ENCODE measurements around the gene CHD2. TPM values are rescaled to one million over a fixed set of nuclear protein-coding genes. Genes with fewer than 3 reads are reported as not detected.

CHD2 gene
- total RNA-seq, 1 experiment from 2014 or later = 35.0 TPM

GRCh38 chr15:92959219-92959618 is 59.1 kb downstream of the CHD2 start:
- no peak for DNase-seq (ENCODE audit: low read depth)

- DNase-seq (ENCODE audit: low read depth) = peak; percentile 56
Observed at GRCh38 chr15:92960996-92961681, 61.0 kb downstream of the CHD2 start.

GRCh38 chr15:92962914-92963313 is 62.8 kb downstream of the CHD2 start:
- no peak for DNase-seq (ENCODE audit: low read depth)

- DNase-seq (ENCODE audit: low read depth) = no peak
Observed at GRCh38 chr15:92963794-92964193, 63.7 kb downstream of the CHD2 start.

GRCh38 chr15:92968926-92969651 is 69.0 kb downstream of the CHD2 start:
- no peak for DNase-seq (ENCODE audit: low read depth)

- DNase-seq (ENCODE audit: low read depth) = no peak
Observed at GRCh38 chr15:92970656-92971055, 70.5 kb downstream of the CHD2 start.

- DNase-seq (ENCODE audit: low read depth) = no peak
Observed at GRCh38 chr15:92971081-92971480, 71.0 kb downstream of the CHD2 start.

GRCh38 chr15:92971713-92972112 is 71.6 kb downstream of the CHD2 start:
- no peak for DNase-seq (ENCODE audit: low read depth)

GRCh38 chr15:92974183-92974915 is 74.2 kb downstream of the CHD2 start:
- DNase-seq (ENCODE audit: low read depth) = no peak

GRCh38 chr15:92979011-92979701 is 79.0 kb downstream of the CHD2 start:
- peak; percentile 22 for DNase-seq (ENCODE audit: low read depth)

GRCh38 chr15:92981333-92981732 is 81.2 kb downstream of the CHD2 start:
- peak; percentile 36 for DNase-seq (ENCODE audit: low read depth)

GRCh38 chr15:92984161-92984560 is 84.0 kb downstream of the CHD2 start:
- DNase-seq (ENCODE audit: low read depth) = no peak

- no peak for DNase-seq (ENCODE audit: low read depth)
Observed at GRCh38 chr15:92989470-92989869, 89.3 kb downstream of the CHD2 start.

- DNase-seq (ENCODE audit: low read depth) = no peak
Observed at GRCh38 chr15:92990031-92990430, 89.9 kb downstream of the CHD2 start.

GRCh38 chr15:92992720-92993119 is 92.6 kb downstream of the CHD2 start:
- no peak for DNase-seq (ENCODE audit: low read depth)

- no peak for DNase-seq (ENCODE audit: low read depth)
Observed at GRCh38 chr15:92997821-92998220, 97.7 kb downstream of the CHD2 start.

GRCh38 chr15:93001156-93001555 is 101.0 kb downstream of the CHD2 start:
- no peak for DNase-seq (ENCODE audit: low read depth)

- DNase-seq (ENCODE audit: low read depth) = peak; percentile 9
Observed at GRCh38 chr15:93001881-93002280, 101.8 kb downstream of the CHD2 start.

- DNase-seq (ENCODE audit: low read depth) = no peak
Observed at GRCh38 chr15:93005133-93005532, 105.0 kb downstream of the CHD2 start.

GRCh38 chr15:93007994-93008393 is 107.9 kb downstream of the CHD2 start:
- no peak for DNase-seq (ENCODE audit: low read depth)

GRCh38 chr15:93012786-93013185 is 112.7 kb downstream of the CHD2 start:
- no peak for DNase-seq (ENCODE audit: low read depth)

- no peak for DNase-seq (ENCODE audit: low read depth)
Observed at GRCh38 chr15:93017526-93017925, 117.4 kb downstream of the CHD2 start.

Measured in M059J (cell line).